GM12891 (cell line): ENCODE results near the gene ADAMTS4.

Experiments used
- PAX5 ChIP-seq: IDR thresholded peaks from 2 replicates; pipeline ENCODE4 v1.6.1; 2011; ENCODE audit warnings: low read length, moderate library complexity, mild to moderate bottlenecking; ENCODE audit not compliant: insufficient read depth, severe bottlenecking
- POLR2A ChIP-seq: IDR thresholded peaks from 2 replicates; pipeline ENCODE4 v1.6.1; 2011; ENCODE audit warnings: low read depth, low read length, control low read depth
- POLR2AphosphoS5 ChIP-seq: IDR thresholded peaks from 2 replicates; pipeline ENCODE4 v1.6.1; 2011; ENCODE audit warnings: low read depth, low read length, control low read depth
- SPI1 ChIP-seq: IDR thresholded peaks from 2 replicates; pipeline ENCODE4 v1.6.1; 2011; ENCODE audit warnings: low read depth, low read length, control low read depth
- TAF1 ChIP-seq: IDR thresholded peaks from 2 replicates; pipeline ENCODE4 v1.6.1; 2011; ENCODE audit warnings: low read depth, low read length, control low read depth

GRCh38 chr1:161201836-161202712, 3.2 kb upstream of the ADAMTS4 start, which contains the start of gene NDUFS2:
- TF ChIP-seq POLR2A (peak; percentile 93), PAX5 (no peak), POLR2AphosphoS5 (peak; percentile 78), TAF1 (peak; percentile 98), SPI1 (no peak)
